ENCODE results near the gene KLK11.

KLK11 gene

GRCh38 chr19:51009061-51009891 is 17.1 kb downstream of the KLK11 start:
- Histone ChIP-seq H3K36me3 (ENCODE audit: control insufficient read depth, insufficient read depth, low read length) (no peaks in the 10 kb centered on the region), H3K27me3 (ENCODE audit: insufficient read depth, low read length, poor library complexity) (no peaks in the 10 kb centered on the region), H3K27ac (ENCODE audit: low read depth, low read length) (no peak overlapping the region), H3K23ac (ENCODE audit: low read length) (no peak overlapping the region), H3K56ac (ENCODE audit: low read length) (no peak overlapping the region), H2BK120ac (ENCODE audit: low read depth, low read length) (no peak overlapping the region), H3K79me1 (ENCODE audit: low read length) (no peaks in the 10 kb centered on the region), H4K5ac (ENCODE audit: low read length) (no peak overlapping the region), H2AK5ac (ENCODE audit: low read length) (no peak overlapping the region), H2BK15ac (replicated peaks; ENCODE audit: low read depth) (no peak overlapping the region), H3K79me2 (ENCODE audit: control insufficient read depth, insufficient read depth, low read length) (no peaks in the 10 kb centered on the region), H3K4me2 (ENCODE audit: low read length) (no peak overlapping the region), H3K4ac (ENCODE audit: low read depth, low read length) (no peak overlapping the region), H3K4me3 (ENCODE audit: low read length) (no peak overlapping the region), H3K9ac (ENCODE audit: low read length) (no peak overlapping the region), H3K18ac (ENCODE audit: low read length) (no peak overlapping the region), H3K4me1 (ENCODE audit: control insufficient read depth, low read depth, low read length) (no peaks in the 10 kb centered on the region), H2BK5ac (ENCODE audit: low read length) (no peak overlapping the region), H4K8ac (ENCODE audit: low read depth, low read length) (no peak overlapping the region)
- no peak for DNase-seq
- no CpG with 5 or more reads among the region's 19 CpGs for WGBS (ENCODE audit: extremely low coverage, insufficient coverage, low lambda C conversion rate)

- H3K36me3 ChIP-seq (ENCODE audit: control insufficient read depth, insufficient read depth, low read length) = no peaks in the 10 kb centered on the region
- H3K56ac ChIP-seq (ENCODE audit: low read length) = no peak overlapping the region
- no peak overlapping the region for H2BK15ac ChIP-seq (replicated peaks; ENCODE audit: low read depth)
- H3K4me1 ChIP-seq (ENCODE audit: control insufficient read depth, low read depth, low read length) = no peaks in the 10 kb centered on the region
- no peak overlapping the region for H3K4me3 ChIP-seq (ENCODE audit: low read length)
- H3K18ac ChIP-seq (ENCODE audit: low read length) = no peak overlapping the region
- H3K4ac ChIP-seq (ENCODE audit: low read depth, low read length) = no peak overlapping the region
- no peaks in the 10 kb centered on the region for H3K79me2 ChIP-seq (ENCODE audit: control insufficient read depth, insufficient read depth, low read length)
- no peak overlapping the region for H4K5ac ChIP-seq (ENCODE audit: low read length)
- no peak overlapping the region for H2BK5ac ChIP-seq (ENCODE audit: low read length)
- no peak overlapping the region for H2BK120ac ChIP-seq (ENCODE audit: low read depth, low read length)
- no peak for DNase-seq
- no CpG with 5 or more reads among the region's 3 CpGs for WGBS (ENCODE audit: extremely low coverage, insufficient coverage, low lambda C conversion rate)
- no peak overlapping the region for H4K8ac ChIP-seq (ENCODE audit: low read depth, low read length)
- H3K79me1 ChIP-seq (ENCODE audit: low read length) = no peaks in the 10 kb centered on the region
- no peak overlapping the region for H3K4me2 ChIP-seq (ENCODE audit: low read length)
- H2AK5ac ChIP-seq (ENCODE audit: low read length) = no peak overlapping the region
- no peak overlapping the region for H3K27ac ChIP-seq (ENCODE audit: low read depth, low read length)
- no peak overlapping the region for H3K9ac ChIP-seq (ENCODE audit: low read length)
- H3K23ac ChIP-seq (ENCODE audit: low read length) = no peak overlapping the region
- H3K27me3 ChIP-seq (ENCODE audit: insufficient read depth, low read length, poor library complexity) = no peaks in the 10 kb centered on the region
Observed at GRCh38 chr19:51007488-51007887, 18.9 kb downstream of the KLK11 start.

- H2BK120ac ChIP-seq (ENCODE audit: low read depth, low read length) = no peak overlapping the region
- no peak overlapping the region for H3K4me3 ChIP-seq (ENCODE audit: low read length)
- no peak overlapping the region for H2BK5ac ChIP-seq (ENCODE audit: low read length)
- H3K79me2 ChIP-seq (ENCODE audit: control insufficient read depth, insufficient read depth, low read length) = no peaks in the 10 kb centered on the region
- H3K23ac ChIP-seq (ENCODE audit: low read length) = no peak overlapping the region
- H3K18ac ChIP-seq (ENCODE audit: low read length) = no peak overlapping the region
- H3K4me1 ChIP-seq (ENCODE audit: control insufficient read depth, low read depth, low read length) = no peaks in the 10 kb centered on the region
- no peaks in the 10 kb centered on the region for H3K79me1 ChIP-seq (ENCODE audit: low read length)
- no peaks in the 10 kb centered on the region for H3K27me3 ChIP-seq (ENCODE audit: insufficient read depth, low read length, poor library complexity)
- no peak overlapping the region for H4K5ac ChIP-seq (ENCODE audit: low read length)
- H3K4me2 ChIP-seq (ENCODE audit: low read length) = no peak overlapping the region
- H2BK15ac ChIP-seq (replicated peaks; ENCODE audit: low read depth) = no peak overlapping the region
- H3K4ac ChIP-seq (ENCODE audit: low read depth, low read length) = no peak overlapping the region
- H3K27ac ChIP-seq (ENCODE audit: low read depth, low read length) = no peak overlapping the region
- no peaks in the 10 kb centered on the region for H3K36me3 ChIP-seq (ENCODE audit: control insufficient read depth, insufficient read depth, low read length)
- H3K56ac ChIP-seq (ENCODE audit: low read length) = no peak overlapping the region
- H3K9ac ChIP-seq (ENCODE audit: low read length) = no peak overlapping the region
- no peak for DNase-seq
- no CpG with 5 or more reads among the region's 8 CpGs for WGBS (ENCODE audit: extremely low coverage, insufficient coverage, low lambda C conversion rate)
- H4K8ac ChIP-seq (ENCODE audit: low read depth, low read length) = no peak overlapping the region
- no peak overlapping the region for H2AK5ac ChIP-seq (ENCODE audit: low read length)
Observed at GRCh38 chr19:51006406-51006805, 20.0 kb downstream of the KLK11 start.

- Histone ChIP-seq H3K4me2 (ENCODE audit: low read length) (no peak overlapping the region), H3K79me2 (ENCODE audit: control insufficient read depth, insufficient read depth, low read length) (no peaks in the 10 kb centered on the region), H3K9ac (ENCODE audit: low read length) (no peak overlapping the region), H2BK15ac (replicated peaks; ENCODE audit: low read depth) (no peak overlapping the region), H4K8ac (ENCODE audit: low read depth, low read length) (no peak overlapping the region), H3K23ac (ENCODE audit: low read length) (no peak overlapping the region), H3K27me3 (ENCODE audit: insufficient read depth, low read length, poor library complexity) (no peaks in the 10 kb centered on the region), H2BK120ac (ENCODE audit: low read depth, low read length) (no peak overlapping the region), H3K36me3 (ENCODE audit: control insufficient read depth, insufficient read depth, low read length) (no peaks in the 10 kb centered on the region), H2AK5ac (ENCODE audit: low read length) (no peak overlapping the region), H2BK5ac (ENCODE audit: low read length) (no peak overlapping the region), H3K27ac (ENCODE audit: low read depth, low read length) (no peak overlapping the region), H3K4ac (ENCODE audit: low read depth, low read length) (no peak overlapping the region), H3K18ac (ENCODE audit: low read length) (no peak overlapping the region), H3K4me3 (ENCODE audit: low read length) (no peak overlapping the region), H3K4me1 (ENCODE audit: control insufficient read depth, low read depth, low read length) (no peaks in the 10 kb centered on the region), H3K56ac (ENCODE audit: low read length) (no peak overlapping the region), H4K5ac (ENCODE audit: low read length) (no peak overlapping the region), H3K79me1 (ENCODE audit: low read length) (no peaks in the 10 kb centered on the region)
- no CpG with 5 or more reads among the region's 1 CpG for WGBS (ENCODE audit: extremely low coverage, insufficient coverage, low lambda C conversion rate)
- no peak for DNase-seq
Observed at GRCh38 chr19:51005248-51005647, 21.2 kb downstream of the KLK11 start.

- Histone ChIP-seq H3K36me3 (ENCODE audit: control insufficient read depth, insufficient read depth, low read length) (no peaks in the 10 kb centered on the region), H2BK15ac (replicated peaks; ENCODE audit: low read depth) (no peak overlapping the region), H3K4me3 (ENCODE audit: low read length) (no peak overlapping the region), H2BK5ac (ENCODE audit: low read length) (no peak overlapping the region), H3K4me2 (ENCODE audit: low read length) (no peak overlapping the region), H3K79me2 (ENCODE audit: control insufficient read depth, insufficient read depth, low read length) (no peaks in the 10 kb centered on the region), H3K79me1 (ENCODE audit: low read length) (no peaks in the 10 kb centered on the region), H4K8ac (ENCODE audit: low read depth, low read length) (no peak overlapping the region), H3K18ac (ENCODE audit: low read length) (no peak overlapping the region), H3K27ac (ENCODE audit: low read depth, low read length) (no peak overlapping the region), H3K4ac (ENCODE audit: low read depth, low read length) (no peak overlapping the region), H3K4me1 (ENCODE audit: control insufficient read depth, low read depth, low read length) (no peaks in the 10 kb centered on the region), H2AK5ac (ENCODE audit: low read length) (no peak overlapping the region), H3K56ac (ENCODE audit: low read length) (no peak overlapping the region), H3K23ac (ENCODE audit: low read length) (no peak overlapping the region), H3K9ac (ENCODE audit: low read length) (no peak overlapping the region), H3K27me3 (ENCODE audit: insufficient read depth, low read length, poor library complexity) (no peaks in the 10 kb centered on the region), H2BK120ac (ENCODE audit: low read depth, low read length) (no peak overlapping the region), H4K5ac (ENCODE audit: low read length) (no peak overlapping the region)
- WGBS (ENCODE audit: extremely low coverage, insufficient coverage, low lambda C conversion rate) = no CpG with 5 or more reads among the region's 7 CpGs
- DNase-seq = no peak
Observed at GRCh38 chr19:51003316-51003715, 23.1 kb downstream of the KLK11 start.
